MM.1S (cell line): Measurements from ENCODE around the gene RPS6KA4.

Experiments
- EZH2phosphoT487 ChIP-seq: fragments of 300-600 bp; sonication (generic); IDR thresholded peaks from 2 replicates; pipeline ENCODE4 v1.6.1; 2018; ENCODE audit warnings: antibody characterized with exemption, low read length
- TF ChIP-seq, protein P1 (sequence below): fragments of 300-600 bp; sonication (generic); IDR thresholded peaks from 2 replicates; pipeline ENCODE4 v1.5.1; 2016; ENCODE audit warnings: antibody characterized with exemption, low read length, mixed read lengths

GRCh38 chr11:64407221-64407620, 48.3 kb downstream of the RPS6KA4 start:
- TF ChIP-seq, protein P1, sequence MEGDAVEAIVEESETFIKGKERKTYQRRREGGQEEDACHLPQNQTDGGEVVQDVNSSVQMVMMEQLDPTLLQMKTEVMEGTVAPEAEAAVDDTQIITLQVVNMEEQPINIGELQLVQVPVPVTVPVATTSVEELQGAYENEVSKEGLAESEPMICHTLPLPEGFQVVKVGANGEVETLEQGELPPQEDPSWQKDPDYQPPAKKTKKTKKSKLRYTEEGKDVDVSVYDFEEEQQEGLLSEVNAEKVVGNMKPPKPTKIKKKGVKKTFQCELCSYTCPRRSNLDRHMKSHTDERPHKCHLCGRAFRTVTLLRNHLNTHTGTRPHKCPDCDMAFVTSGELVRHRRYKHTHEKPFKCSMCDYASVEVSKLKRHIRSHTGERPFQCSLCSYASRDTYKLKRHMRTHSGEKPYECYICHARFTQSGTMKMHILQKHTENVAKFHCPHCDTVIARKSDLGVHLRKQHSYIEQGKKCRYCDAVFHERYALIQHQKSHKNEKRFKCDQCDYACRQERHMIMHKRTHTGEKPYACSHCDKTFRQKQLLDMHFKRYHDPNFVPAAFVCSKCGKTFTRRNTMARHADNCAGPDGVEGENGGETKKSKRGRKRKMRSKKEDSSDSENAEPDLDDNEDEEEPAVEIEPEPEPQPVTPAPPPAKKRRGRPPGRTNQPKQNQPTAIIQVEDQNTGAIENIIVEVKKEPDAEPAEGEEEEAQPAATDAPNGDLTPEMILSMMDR, result no peak
- no peak for TF ChIP-seq EZH2phosphoT487
